GM21825 (cell line): ENCODE measurements around the gene APOC3.

Source experiments
- ATAC-seq: cut with Tn5 transposase; IDR thresholded peaks from one replicate; pipeline ENCODE4 v1.9.1; 2021; ENCODE audit warnings: mild to moderate bottlenecking, moderate library complexity; ENCODE audit not compliant: unreplicated experiment

Gene APOC3

GRCh38 chr11:116829525-116830183 is at the start of gene APOC3:
Gene APOC3 (plus strand): TSS chr11:116829907. CDS start chr11:116830583, 676 bp downstream.
- ATAC-seq, result no peak

DNA sequence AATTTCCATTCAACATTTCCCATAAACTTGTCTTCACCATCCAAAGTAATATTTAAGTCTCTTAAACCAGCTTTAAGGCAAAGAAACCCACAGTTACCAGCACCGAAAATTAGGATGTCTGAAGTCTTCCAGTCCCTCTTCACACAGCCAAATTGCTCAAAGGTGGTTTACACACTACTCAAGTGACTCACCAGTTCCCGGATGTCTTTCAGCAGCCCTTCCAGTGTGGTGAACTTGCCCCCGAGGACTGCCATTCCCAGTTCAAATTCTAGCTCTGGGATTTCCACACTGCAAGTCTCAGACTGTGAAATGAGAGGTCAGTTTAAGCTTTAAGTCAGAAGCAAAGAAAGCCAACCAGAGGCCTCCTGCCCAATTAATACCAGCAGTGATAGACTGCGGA is 47.0 kb upstream of the APOC3 start:
- ATAC-seq, result no peak

GRCh38 chr11:116786326-116786725 is 43.4 kb upstream of the APOC3 start:
- ATAC-seq, result no peak

DNA sequence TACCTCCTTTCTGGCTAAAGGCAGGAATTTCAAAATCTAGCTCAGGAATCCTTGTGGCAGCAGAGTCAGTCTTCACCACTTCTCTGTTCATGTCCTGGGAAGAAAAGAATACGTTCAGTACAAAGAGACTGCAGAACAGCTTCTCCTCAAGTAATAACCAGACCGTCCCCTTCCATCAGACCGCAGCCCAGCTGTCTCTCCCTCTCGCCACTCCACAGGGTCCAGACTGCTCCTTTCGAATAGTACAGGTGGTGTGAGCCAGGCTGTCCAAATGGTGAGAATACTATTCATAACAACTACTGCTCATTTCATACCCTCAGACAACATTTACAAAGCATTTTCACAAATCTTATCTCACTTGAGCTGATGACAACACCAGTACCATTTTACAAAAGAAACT is 42.7 kb upstream of the APOC3 start:
- ATAC-seq, result no peak

DNA sequence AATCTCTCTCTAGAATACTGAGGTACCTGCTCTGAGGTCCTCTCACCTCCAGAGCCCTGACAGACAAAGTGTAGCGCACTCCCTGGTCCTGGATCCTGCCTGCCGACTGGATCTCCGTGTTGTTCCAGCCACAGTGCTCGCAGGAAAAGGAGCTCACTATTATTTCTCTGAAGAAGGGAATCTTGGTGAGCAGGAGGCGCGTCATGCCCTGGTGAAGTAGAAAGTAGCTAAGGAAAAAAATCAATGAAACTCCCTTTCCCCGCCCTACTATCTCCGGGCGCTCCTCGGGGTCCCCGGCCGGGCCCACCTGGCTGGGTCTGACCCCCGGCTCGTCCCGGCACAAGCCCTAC is 42.3 kb upstream of the APOC3 start:
- ATAC-seq, result no peak

DNA sequence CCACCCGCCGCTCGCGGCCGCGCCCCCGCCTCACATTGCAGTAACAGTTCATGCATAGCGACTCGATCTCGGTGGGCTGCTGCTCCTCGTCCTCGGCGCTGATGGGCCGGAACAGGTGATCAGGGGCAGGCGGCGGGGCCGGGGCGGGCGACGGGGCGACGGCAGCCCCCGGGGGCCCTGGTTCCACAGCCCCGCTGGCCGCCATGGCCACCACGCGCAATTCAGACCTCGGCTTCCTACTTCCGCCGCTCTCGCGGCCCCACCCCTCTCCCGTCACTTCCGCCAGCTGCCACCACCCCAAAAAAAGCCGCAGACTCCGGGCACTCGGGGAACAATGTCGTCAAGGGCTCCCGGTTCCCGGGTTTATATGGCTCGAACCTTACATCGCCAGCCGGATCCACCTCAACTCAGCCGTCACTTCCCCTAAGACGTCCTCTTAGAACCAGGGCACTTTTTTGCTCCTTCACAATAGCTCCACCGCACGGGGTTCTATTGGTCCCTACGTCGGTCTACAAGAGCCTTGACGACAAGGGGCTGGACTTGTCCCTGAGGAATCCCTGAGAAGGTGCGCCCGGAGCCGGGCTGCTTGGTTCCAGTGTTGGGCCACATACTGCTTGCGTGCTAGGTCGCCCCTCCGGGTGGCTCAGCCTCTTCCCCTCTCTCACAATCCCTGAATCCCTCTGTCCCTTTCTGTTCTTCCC is 41.8 kb upstream of the APOC3 start, which contains the start of gene ZPR1:
ZPR1 (minus strand) TSS at position 238 of the 701 bp plus-strand sequence; CDS start at position 205, 33 bp downstream.
- ATAC-seq, result peak; percentile 82

DNA sequence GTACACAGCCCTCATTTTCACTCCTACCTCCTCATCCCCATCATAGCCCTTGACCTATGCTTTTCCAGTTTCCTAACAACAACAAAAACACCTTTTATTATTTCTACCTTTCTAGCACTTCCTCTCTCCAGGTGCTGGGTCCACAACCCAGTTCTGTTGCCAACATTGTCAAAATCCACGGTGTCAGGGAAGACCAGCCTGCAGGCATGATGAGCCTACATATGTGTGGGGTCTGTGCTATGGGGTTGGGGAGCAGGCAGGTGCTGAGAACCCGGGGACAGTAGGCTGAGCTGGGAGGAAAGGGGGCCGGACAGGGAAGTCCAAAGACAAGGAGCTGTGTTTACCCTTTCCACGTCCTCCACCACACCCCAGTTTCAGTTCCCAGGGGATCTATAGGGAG is 41.2 kb upstream of the APOC3 start:
- no peak for ATAC-seq

GRCh38 chr11:116788975-116789374 is 40.7 kb upstream of the APOC3 start:
- no peak for ATAC-seq

DNA sequence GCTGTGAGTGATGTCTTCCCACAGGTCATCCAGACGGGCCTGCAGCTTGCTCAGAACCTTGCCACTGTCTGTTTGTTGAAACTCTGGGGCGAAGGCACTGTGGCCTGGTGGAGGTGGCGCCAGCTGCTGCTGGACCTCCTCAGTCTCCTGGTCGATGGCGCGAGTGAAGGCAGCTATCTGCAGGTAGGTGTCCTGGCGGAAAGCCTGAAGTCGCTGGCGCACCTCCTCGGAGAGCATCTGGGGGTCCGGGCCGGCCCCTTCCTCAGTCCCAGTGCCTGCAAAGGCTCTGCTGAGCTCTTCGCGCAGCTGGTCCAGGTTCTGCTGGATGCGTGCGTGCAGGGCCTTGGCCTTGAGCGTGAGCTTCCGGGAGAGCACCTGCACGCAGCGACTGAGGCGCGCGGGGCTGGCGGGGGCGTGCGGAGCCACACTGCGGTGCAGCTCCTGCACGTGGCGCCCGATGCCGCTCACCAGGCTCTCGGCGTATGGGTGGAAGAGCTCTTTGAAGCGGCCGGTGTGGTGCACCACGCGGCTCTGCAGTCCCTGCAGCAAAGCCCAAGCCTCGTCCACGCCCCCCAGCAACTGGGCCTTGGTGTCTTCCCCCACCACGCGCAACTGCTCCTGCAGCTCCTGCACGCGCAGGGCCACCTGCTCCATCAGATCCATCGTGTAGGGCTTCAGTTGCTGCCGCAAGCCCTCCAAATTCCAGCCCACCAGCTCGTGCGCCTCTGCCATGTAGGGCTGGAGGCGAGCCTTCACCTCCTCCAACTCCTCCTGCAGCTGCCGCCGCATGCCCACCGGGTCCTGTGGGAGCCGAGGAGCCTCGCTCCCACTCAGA is 39.3 kb upstream of the APOC3 start:
- no peak for ATAC-seq

GRCh38 chr11:116791002-116791812 is 38.5 kb upstream of the APOC3 start:
- no peak for ATAC-seq

GRCh38 chr11:116791813-116792143 is 37.9 kb upstream of the APOC3 start, which contains the start of gene APOA5:
Gene APOA5 (minus strand): TSS chr11:116791879. CDS start chr11:116791860, 19 bp downstream.
- ATAC-seq, result no peak

- ATAC-seq, result no peak
These were observed 37.4 kb upstream of the APOC3 start for GRCh38 chr11:116792144-116792868.

- no peak for ATAC-seq
These were observed 36.6 kb upstream of the APOC3 start for GRCh38 chr11:116792869-116793771.

DNA sequence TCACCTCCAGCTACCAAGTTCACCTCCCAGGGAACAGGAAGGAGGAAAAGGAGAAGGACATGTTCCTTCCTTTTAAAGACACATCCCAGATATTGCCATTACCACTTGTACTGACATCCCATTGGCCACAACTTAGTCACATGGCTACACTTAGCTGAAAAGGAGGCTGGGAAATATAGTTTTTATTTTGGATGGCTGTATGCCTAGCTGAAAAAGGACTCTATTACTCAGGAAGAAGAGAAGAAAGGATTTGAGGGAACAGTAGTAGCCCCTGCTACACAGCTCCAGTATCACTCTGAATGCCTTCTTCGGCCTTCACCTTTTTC is 36.0 kb upstream of the APOC3 start:
- ATAC-seq, result no peak

DNA sequence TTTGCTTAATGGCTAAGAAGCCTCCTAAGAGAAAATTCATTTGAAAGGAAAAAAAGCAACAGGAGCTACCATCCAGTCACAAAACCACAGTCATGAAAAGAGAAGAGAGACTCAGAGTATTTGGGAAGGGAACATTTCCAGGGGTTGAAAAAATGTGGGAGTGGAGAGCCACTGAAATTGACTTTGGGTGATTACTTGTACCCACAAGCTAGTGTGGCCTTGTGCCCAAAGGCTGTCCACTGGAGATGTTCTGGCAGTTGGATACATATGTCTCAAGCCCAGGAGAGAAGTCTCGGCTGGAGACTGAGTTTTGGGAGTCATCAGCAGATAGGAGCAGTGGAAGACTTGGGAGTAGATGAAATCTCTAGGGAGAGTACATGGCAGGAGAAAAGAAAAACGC is 34.9 kb upstream of the APOC3 start:
- no peak for ATAC-seq

- ATAC-seq, result no peak
These were observed 33.2 kb upstream of the APOC3 start for GRCh38 chr11:116796548-116796947.

- ATAC-seq, result no peak
These were observed 31.9 kb upstream of the APOC3 start for GRCh38 chr11:116797816-116798215.

DNA sequence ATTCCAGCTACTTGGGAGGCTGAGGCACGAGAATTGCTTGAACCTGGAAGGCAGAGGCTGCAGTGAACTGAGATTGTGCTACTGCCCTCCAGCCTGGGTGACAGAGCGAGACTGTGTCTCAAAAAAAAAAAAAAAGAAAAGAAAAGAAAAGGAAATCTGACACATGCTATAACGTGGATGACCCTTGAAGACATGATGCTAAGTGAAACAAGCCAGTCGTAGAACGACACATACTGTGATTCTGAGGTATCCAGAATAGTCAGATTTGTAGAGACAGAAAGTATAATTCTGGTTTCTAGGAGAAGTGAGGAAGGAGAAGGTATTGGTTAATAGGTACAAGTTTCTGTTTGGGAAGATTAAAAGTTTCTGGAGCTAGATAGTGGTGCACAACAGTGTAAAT is 31.3 kb upstream of the APOC3 start:
- no peak for ATAC-seq

DNA sequence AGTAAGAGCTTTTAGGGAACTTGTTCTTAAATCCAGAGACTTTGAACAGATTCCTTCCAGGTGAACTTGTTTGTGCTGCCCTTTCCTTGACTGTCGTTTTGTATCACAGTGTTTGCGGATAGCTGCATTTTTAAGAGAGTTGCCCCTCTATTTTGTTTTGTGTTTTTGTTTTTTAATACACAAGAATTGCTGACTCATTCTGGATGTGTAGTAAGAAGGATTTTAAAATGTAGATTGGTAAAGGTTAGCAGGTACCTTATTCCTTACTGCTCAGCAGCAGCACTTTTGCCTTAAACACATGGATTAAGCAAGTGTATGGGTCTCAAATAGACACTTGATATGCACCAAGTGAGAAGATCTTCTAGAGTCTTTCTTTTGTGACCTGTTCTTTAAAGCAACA is 29.1 kb upstream of the APOC3 start:
- no peak for ATAC-seq
